H1 (cell line): ENCODE results near the gene OR14J1. TPM values are rescaled to one million over a fixed set of nuclear protein-coding genes. Genes with fewer than 3 reads are reported as not detected.

ENCODE experiments used
- ASH2L ChIP-seq: fragments of 200-600, 300-600 bp; sonication (generic); IDR thresholded peaks from one replicate; pipeline ENCODE4 v1.7.1; 2017; ENCODE audit warnings: low read length
- CTCF ChIP-seq, 3 experiments: IDR thresholded peaks; 1 replicate in 2 of 3; 2 replicates in 1 of 3; pipeline versions ENCODE4 v1.5.1 to v1.6.1; 2011; ENCODE audit warnings: low read length in 3 of 3, mild to moderate bottlenecking in 3 of 3, inconsistent platforms in 2 of 3, low read depth in 1 of 3, moderate library complexity in 1 of 3; ENCODE audit not compliant: insufficient read depth in 1 of 3; ENCODE audit errors: control extremely low read depth in 1 of 3
- HDAC2 ChIP-seq, 2 experiments: fragments of 300-600 bp in 1 of 2; sonication (generic) in 1 of 2; IDR thresholded peaks; 2 replicates each; pipeline ENCODE4 v1.6.1; 2011 to 2012; ENCODE audit warnings: low read depth in 2 of 2, low read length in 2 of 2, mild to moderate bottlenecking in 2 of 2, moderate library complexity in 2 of 2, borderline replicate concordance in 1 of 2, inconsistent platforms in 1 of 2
- HDAC6 ChIP-seq: IDR thresholded peaks from one replicate; pipeline ENCODE4 v1.7.1; 2012; ENCODE audit warnings: low read depth, mild to moderate bottlenecking, inconsistent platforms, low read length, moderate library complexity
- JUND ChIP-seq: IDR thresholded peaks from 2 replicates; pipeline ENCODE4 v1.6.1; 2011; ENCODE audit warnings: mild to moderate bottlenecking, improper control_type of control experiment, low read length
- SAP30 ChIP-seq: fragments of 300-600 bp; sonication (generic); IDR thresholded peaks from 2 replicates; pipeline ENCODE4 v1.7.1; 2012; ENCODE audit warnings: low read length, moderate library complexity, mild to moderate bottlenecking, inconsistent platforms; ENCODE audit not compliant: insufficient read depth, insufficient replicate concordance
- polyA plus RNA-seq, 7 experiments: library from polyadenylated mRNA; depleted of rRNA in 3 of 7; stranded (reverse) in 5 of 7; unstranded in 2 of 7; fragments of >200 nt in 5 of 7; fragments of 200-250 nt in 2 of 7; gene quantifications; 1 replicate in 5 of 7; 2 replicates in 1 of 7; 4 replicates in 1 of 7; pipeline versions ENCODE4 v1.2.1 to v1.2.3, GENCODE V29; 2011 to 2013; ENCODE audit warnings: missing spikeins in 2 of 7, mixed read lengths in 2 of 7
- total RNA-seq: library from RNA; stranded (reverse); fragmentation: NEBNext Ultra II Directional; extraction: Animal tissue kit (Norgen Biotek cat#: 25700); gene quantifications from 2 replicates; pipeline ENCODE4 v1.2.1, GENCODE V29; 2021
- TF ChIP-seq, protein P1 (sequence below): fragments of 300-600 bp; sonication (generic); IDR thresholded peaks from 2 replicates; pipeline ENCODE4 v1.7.1; 2012; ENCODE audit warnings: low read length, moderate library complexity, mild to moderate bottlenecking, inconsistent platforms; ENCODE audit not compliant: insufficient replicate concordance

Gene OR14J1
- total and polyA plus RNA-seq, 2 of the 8 experiments (the other 6 are each of a cell fraction or from before 2014, with no cell fraction given), result not detected

GRCh38 chr6:29259721-29260120 is 41.8 kb upstream of the OR14J1 start (continued):
- TF ChIP-seq, protein P1, sequence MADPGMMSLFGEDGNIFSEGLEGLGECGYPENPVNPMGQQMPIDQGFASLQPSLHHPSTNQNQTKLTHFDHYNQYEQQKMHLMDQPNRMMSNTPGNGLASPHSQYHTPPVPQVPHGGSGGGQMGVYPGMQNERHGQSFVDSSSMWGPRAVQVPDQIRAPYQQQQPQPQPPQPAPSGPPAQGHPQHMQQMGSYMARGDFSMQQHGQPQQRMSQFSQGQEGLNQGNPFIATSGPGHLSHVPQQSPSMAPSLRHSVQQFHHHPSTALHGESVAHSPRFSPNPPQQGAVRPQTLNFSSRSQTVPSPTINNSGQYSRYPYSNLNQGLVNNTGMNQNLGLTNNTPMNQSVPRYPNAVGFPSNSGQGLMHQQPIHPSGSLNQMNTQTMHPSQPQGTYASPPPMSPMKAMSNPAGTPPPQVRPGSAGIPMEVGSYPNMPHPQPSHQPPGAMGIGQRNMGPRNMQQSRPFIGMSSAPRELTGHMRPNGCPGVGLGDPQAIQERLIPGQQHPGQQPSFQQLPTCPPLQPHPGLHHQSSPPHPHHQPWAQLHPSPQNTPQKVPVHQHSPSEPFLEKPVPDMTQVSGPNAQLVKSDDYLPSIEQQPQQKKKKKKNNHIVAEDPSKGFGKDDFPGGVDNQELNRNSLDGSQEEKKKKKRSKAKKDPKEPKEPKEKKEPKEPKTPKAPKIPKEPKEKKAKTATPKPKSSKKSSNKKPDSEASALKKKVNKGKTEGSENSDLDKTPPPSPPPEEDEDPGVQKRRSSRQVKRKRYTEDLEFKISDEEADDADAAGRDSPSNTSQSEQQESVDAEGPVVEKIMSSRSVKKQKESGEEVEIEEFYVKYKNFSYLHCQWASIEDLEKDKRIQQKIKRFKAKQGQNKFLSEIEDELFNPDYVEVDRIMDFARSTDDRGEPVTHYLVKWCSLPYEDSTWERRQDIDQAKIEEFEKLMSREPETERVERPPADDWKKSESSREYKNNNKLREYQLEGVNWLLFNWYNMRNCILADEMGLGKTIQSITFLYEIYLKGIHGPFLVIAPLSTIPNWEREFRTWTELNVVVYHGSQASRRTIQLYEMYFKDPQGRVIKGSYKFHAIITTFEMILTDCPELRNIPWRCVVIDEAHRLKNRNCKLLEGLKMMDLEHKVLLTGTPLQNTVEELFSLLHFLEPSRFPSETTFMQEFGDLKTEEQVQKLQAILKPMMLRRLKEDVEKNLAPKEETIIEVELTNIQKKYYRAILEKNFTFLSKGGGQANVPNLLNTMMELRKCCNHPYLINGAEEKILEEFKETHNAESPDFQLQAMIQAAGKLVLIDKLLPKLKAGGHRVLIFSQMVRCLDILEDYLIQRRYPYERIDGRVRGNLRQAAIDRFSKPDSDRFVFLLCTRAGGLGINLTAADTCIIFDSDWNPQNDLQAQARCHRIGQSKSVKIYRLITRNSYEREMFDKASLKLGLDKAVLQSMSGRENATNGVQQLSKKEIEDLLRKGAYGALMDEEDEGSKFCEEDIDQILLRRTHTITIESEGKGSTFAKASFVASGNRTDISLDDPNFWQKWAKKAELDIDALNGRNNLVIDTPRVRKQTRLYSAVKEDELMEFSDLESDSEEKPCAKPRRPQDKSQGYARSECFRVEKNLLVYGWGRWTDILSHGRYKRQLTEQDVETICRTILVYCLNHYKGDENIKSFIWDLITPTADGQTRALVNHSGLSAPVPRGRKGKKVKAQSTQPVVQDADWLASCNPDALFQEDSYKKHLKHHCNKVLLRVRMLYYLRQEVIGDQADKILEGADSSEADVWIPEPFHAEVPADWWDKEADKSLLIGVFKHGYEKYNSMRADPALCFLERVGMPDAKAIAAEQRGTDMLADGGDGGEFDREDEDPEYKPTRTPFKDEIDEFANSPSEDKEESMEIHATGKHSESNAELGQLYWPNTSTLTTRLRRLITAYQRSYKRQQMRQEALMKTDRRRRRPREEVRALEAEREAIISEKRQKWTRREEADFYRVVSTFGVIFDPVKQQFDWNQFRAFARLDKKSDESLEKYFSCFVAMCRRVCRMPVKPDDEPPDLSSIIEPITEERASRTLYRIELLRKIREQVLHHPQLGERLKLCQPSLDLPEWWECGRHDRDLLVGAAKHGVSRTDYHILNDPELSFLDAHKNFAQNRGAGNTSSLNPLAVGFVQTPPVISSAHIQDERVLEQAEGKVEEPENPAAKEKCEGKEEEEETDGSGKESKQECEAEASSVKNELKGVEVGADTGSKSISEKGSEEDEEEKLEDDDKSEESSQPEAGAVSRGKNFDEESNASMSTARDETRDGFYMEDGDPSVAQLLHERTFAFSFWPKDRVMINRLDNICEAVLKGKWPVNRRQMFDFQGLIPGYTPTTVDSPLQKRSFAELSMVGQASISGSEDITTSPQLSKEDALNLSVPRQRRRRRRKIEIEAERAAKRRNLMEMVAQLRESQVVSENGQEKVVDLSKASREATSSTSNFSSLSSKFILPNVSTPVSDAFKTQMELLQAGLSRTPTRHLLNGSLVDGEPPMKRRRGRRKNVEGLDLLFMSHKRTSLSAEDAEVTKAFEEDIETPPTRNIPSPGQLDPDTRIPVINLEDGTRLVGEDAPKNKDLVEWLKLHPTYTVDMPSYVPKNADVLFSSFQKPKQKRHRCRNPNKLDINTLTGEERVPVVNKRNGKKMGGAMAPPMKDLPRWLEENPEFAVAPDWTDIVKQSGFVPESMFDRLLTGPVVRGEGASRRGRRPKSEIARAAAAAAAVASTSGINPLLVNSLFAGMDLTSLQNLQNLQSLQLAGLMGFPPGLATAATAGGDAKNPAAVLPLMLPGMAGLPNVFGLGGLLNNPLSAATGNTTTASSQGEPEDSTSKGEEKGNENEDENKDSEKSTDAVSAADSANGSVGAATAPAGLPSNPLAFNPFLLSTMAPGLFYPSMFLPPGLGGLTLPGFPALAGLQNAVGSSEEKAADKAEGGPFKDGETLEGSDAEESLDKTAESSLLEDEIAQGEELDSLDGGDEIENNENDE, result no peak
- TF ChIP-seq JUND, result no peak
- TF ChIP-seq HDAC2 (IDR thresholded peaks at IDR 0.05; ENCODE audit: borderline replicate concordance in 1 of 2, low read depth in 2 of 2, low read length in 2 of 2), result no peak
- TF ChIP-seq CTCF (IDR thresholded peaks at IDR 0.05; ENCODE audit: control extremely low read depth in 1 of 3, insufficient read depth in 1 of 3, low read depth in 1 of 3, low read length in 3 of 3), result no peak
- no peak for TF ChIP-seq SAP30
- TF ChIP-seq HDAC6, result no peak
- TF ChIP-seq ASH2L, result no peak
